K562 (cell line): Measurements from ENCODE around the gene HCRT.

Experiments used
- CHD2 ChIP-seq: IDR thresholded peaks from 2 replicates; pipeline ENCODE4 v1.6.1; 2011; ENCODE audit warnings: low read depth, low read length
- FOSL1 ChIP-seq: fragments of 200-800 bp; sonication (Bioruptor generic); conservative IDR thresholded peaks from 2 replicates; pipeline ENCODE4 v1.6.1; 2016; ENCODE audit warnings: missing genetic modification characterization, missing compliant biosample characterization
- FOXP4 ChIP-seq: sonication (generic); formaldehyde crosslinking; IDR thresholded peaks from 2 replicates; pipeline ENCODE4 v1.8.0; 2022; ENCODE audit warnings: mild to moderate bottlenecking, missing genetic modification reagents, borderline replicate concordance
- NFRKB ChIP-seq: fragments of 450-650 bp; IDR thresholded peaks from 2 replicates; pipeline ENCODE4 v1.6.1; 2016; ENCODE audit warnings: low read depth
- NR3C1 ChIP-seq: sonication (generic); formaldehyde crosslinking; IDR thresholded peaks from 2 replicates; pipeline ENCODE4 v1.8.1; 2022; ENCODE audit warnings: missing genetic modification reagents
- POLR2A ChIP-seq: fragments of 450-650 bp; conservative IDR thresholded peaks from 2 replicates; pipeline ENCODE4 v1.6.1; 2016
- PRPF4 ChIP-seq: fragments of 200-400 bp; formaldehyde crosslinking; IDR thresholded peaks from one replicate; pipeline ENCODE4 v1.6.1; 2017; ENCODE audit warnings: low read length, low read depth, mild to moderate bottlenecking; ENCODE audit not compliant: insufficient read depth, poor library complexity, severe bottlenecking
- THRA ChIP-seq: fragments of 450-650 bp; IDR thresholded peaks from 2 replicates; pipeline ENCODE4 v1.6.1; 2017; ENCODE audit warnings: mild to moderate bottlenecking, moderate library complexity
- YY1 ChIP-seq, 3 experiments: IDR thresholded peaks; 2 replicates each; pipeline ENCODE4 v1.6.1; 2011; ENCODE audit warnings: low read length in 2 of 3, mild to moderate bottlenecking in 2 of 3, moderate library complexity in 2 of 3, borderline replicate concordance in 1 of 3, control low read depth in 1 of 3, low read depth in 1 of 3; ENCODE audit not compliant: insufficient read depth in 3 of 3, insufficient replicate concordance in 2 of 3, control insufficient read depth in 1 of 3, insufficient read length in 1 of 3; ENCODE audit errors: extremely low read depth in 1 of 3
- ZC3H11A ChIP-seq: IDR thresholded peaks from 2 replicates; pipeline ENCODE4 v1.6.1; 2012; ENCODE audit warnings: low read depth, low read length, improper control_type of control experiment
- ZNF274 ChIP-seq: IDR thresholded peaks from 2 replicates; pipeline ENCODE4 v1.6.1; 2011; ENCODE audit warnings: low read depth, mild to moderate bottlenecking, low read length, moderate library complexity, borderline replicate concordance
- TF ChIP-seq, protein P1 (sequence below): IDR thresholded peaks from 2 replicates; pipeline ENCODE4 v1.6.1; 2012; ENCODE audit warnings: low read depth, low read length, improper control_type of control experiment, borderline replicate concordance
- TF ChIP-seq, protein P2 (sequence below), 3 experiments: IDR thresholded peaks in 2 of 3; conservative IDR thresholded peaks in 1 of 3; 2 replicates each; pipeline ENCODE4 v1.5.1; 2011 to 2012; ENCODE audit warnings: low read length in 3 of 3, mild to moderate bottlenecking in 3 of 3, control low read depth in 2 of 3, improper control_type of control experiment in 1 of 3, inconsistent platforms in 1 of 3, low read depth in 1 of 3, mixed read lengths in 1 of 3, moderate library complexity in 1 of 3; ENCODE audit not compliant: insufficient read depth in 2 of 3
- TF ChIP-seq, protein P3 (sequence below), 2 experiments: fragments of 450-650 bp; formaldehyde crosslinking in 1 of 2; IDR thresholded peaks; 2 replicates each; pipeline versions ENCODE4 v1.4.0 to v1.6.1; 2014 to 2020; ENCODE audit warnings: mild to moderate bottlenecking in 2 of 2, borderline replicate concordance in 1 of 2, low read depth in 1 of 2

- TF ChIP-seq NR3C1 (CRISPR knock-in tag), result no peak
- TF ChIP-seq, protein P1, sequence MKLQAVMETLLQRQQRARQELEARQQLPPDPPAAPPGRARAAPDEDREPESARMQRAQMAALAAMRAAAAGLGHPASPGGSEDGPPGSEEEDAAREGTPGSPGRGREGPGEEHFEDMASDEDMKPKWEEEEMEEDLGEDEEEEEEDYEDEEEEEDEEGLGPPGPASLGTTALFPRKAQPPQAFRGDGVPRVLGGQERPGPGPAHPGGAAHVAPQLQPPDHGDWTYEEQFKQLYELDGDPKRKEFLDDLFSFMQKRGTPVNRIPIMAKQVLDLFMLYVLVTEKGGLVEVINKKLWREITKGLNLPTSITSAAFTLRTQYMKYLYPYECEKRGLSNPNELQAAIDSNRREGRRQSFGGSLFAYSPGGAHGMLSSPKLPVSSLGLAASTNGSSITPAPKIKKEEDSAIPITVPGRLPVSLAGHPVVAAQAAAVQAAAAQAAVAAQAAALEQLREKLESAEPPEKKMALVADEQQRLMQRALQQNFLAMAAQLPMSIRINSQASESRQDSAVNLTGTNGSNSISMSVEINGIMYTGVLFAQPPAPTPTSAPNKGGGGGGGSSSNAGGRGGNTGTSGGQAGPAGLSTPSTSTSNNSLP, result no peak
- TF ChIP-seq, protein P2, sequence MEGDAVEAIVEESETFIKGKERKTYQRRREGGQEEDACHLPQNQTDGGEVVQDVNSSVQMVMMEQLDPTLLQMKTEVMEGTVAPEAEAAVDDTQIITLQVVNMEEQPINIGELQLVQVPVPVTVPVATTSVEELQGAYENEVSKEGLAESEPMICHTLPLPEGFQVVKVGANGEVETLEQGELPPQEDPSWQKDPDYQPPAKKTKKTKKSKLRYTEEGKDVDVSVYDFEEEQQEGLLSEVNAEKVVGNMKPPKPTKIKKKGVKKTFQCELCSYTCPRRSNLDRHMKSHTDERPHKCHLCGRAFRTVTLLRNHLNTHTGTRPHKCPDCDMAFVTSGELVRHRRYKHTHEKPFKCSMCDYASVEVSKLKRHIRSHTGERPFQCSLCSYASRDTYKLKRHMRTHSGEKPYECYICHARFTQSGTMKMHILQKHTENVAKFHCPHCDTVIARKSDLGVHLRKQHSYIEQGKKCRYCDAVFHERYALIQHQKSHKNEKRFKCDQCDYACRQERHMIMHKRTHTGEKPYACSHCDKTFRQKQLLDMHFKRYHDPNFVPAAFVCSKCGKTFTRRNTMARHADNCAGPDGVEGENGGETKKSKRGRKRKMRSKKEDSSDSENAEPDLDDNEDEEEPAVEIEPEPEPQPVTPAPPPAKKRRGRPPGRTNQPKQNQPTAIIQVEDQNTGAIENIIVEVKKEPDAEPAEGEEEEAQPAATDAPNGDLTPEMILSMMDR (IDR thresholded peaks at IDR 0.05 in 2 of 3, conservative IDR thresholded peaks at IDR 0.05 in 1 of 3; ENCODE audit: insufficient read depth in 2 of 3, low read depth in 1 of 3, low read length in 3 of 3), result no peak; a peak in 1 of 6 replicates
- TF ChIP-seq POLR2A, result peak; percentile 75
- TF ChIP-seq FOXP4 (CRISPR knock-in tag), result no peak
- no peak for TF ChIP-seq PRPF4
- peak in 1 of 3 experiments; percentile 25 for TF ChIP-seq YY1 (IDR thresholded peaks at IDR 0.05; ENCODE audit: borderline replicate concordance in 1 of 3, control insufficient read depth in 1 of 3, extremely low read depth in 1 of 3, insufficient read depth in 3 of 3, insufficient read length in 1 of 3, insufficient replicate concordance in 2 of 3, low read depth in 1 of 3, low read length in 2 of 3)
- TF ChIP-seq ZNF274, result no peak
- 0 out of 2 replicates have a peak, but pooled peaks have one; percentile 2 for TF ChIP-seq NFRKB
- no peak for TF ChIP-seq ZC3H11A
- TF ChIP-seq THRA, result no peak
- TF ChIP-seq, protein P3, sequence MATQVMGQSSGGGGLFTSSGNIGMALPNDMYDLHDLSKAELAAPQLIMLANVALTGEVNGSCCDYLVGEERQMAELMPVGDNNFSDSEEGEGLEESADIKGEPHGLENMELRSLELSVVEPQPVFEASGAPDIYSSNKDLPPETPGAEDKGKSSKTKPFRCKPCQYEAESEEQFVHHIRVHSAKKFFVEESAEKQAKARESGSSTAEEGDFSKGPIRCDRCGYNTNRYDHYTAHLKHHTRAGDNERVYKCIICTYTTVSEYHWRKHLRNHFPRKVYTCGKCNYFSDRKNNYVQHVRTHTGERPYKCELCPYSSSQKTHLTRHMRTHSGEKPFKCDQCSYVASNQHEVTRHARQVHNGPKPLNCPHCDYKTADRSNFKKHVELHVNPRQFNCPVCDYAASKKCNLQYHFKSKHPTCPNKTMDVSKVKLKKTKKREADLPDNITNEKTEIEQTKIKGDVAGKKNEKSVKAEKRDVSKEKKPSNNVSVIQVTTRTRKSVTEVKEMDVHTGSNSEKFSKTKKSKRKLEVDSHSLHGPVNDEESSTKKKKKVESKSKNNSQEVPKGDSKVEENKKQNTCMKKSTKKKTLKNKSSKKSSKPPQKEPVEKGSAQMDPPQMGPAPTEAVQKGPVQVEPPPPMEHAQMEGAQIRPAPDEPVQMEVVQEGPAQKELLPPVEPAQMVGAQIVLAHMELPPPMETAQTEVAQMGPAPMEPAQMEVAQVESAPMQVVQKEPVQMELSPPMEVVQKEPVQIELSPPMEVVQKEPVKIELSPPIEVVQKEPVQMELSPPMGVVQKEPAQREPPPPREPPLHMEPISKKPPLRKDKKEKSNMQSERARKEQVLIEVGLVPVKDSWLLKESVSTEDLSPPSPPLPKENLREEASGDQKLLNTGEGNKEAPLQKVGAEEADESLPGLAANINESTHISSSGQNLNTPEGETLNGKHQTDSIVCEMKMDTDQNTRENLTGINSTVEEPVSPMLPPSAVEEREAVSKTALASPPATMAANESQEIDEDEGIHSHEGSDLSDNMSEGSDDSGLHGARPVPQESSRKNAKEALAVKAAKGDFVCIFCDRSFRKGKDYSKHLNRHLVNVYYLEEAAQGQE (IDR thresholded peaks at IDR 0.05; ENCODE audit: borderline replicate concordance), result no peak
- TF ChIP-seq, protein P3 (CRISPR knock-in tag; IDR thresholded peaks at IDR 0.05; ENCODE audit: low read depth), result no peak
- 0 out of 2 replicates have a peak, but pooled peaks have one; percentile 20 for TF ChIP-seq CHD2
- TF ChIP-seq FOSL1 (tag), result no peak
Observed at GRCh38 chr17:42193969-42194899, 9.0 kb upstream of the HCRT start, which contains the start of gene GHDC.
